HEK293 (cell line): Measurements from ENCODE around the gene PRAMEF14.
"Not testable (repeated sequence)": the region's sequence is repeated elsewhere in the genome, so short reads cannot be mapped to it uniquely, and the experiment has no call there.

Experiments
- CTCF ChIP-seq: fragments of 450-650 bp; formaldehyde crosslinking; IDR thresholded peaks from 2 replicates; pipeline ENCODE4 v1.5.1; 2016; ENCODE audit warnings: missing biosample characterization, missing genetic modification characterization
- KLF10 ChIP-seq: fragments of 450-650 bp; IDR thresholded peaks from 2 replicates; pipeline ENCODE4 v1.5.1; 2018; ENCODE audit warnings: missing biosample characterization, mild to moderate bottlenecking, missing genetic modification characterization
- ZNF10 ChIP-seq: fragments of 450-650 bp; formaldehyde crosslinking; IDR thresholded peaks from 2 replicates; pipeline ENCODE4 v1.5.1; 2017; ENCODE audit warnings: missing biosample characterization, missing genetic modification characterization
- ZNF362 ChIP-seq: fragments of 450-650 bp; formaldehyde crosslinking; IDR thresholded peaks from 2 replicates; pipeline ENCODE4 v1.5.1; 2016; ENCODE audit warnings: missing biosample characterization, missing genetic modification characterization
- ZNF394 ChIP-seq: fragments of 450-650 bp; formaldehyde crosslinking; IDR thresholded peaks from 2 replicates; pipeline ENCODE4 v1.5.1; 2016; ENCODE audit warnings: missing biosample characterization, missing genetic modification characterization, mild to moderate bottlenecking, moderate library complexity, borderline replicate concordance
- ZNF473 ChIP-seq: fragments of 450-650 bp; formaldehyde crosslinking; IDR thresholded peaks from 2 replicates; pipeline ENCODE4 v1.5.1; 2017; ENCODE audit warnings: missing biosample characterization, missing genetic modification characterization
- ZNF544 ChIP-seq: fragments of 450-650 bp; formaldehyde crosslinking; IDR thresholded peaks from 2 replicates; pipeline ENCODE4 v1.5.0; 2017; ENCODE audit warnings: missing biosample characterization, missing genetic modification characterization
- ZNF830 ChIP-seq: fragments of 450-650 bp; IDR thresholded peaks from 2 replicates; pipeline ENCODE4 v1.5.0; 2018; ENCODE audit warnings: missing biosample characterization, missing genetic modification characterization, low read depth, mild to moderate bottlenecking, moderate library complexity
- ZNF843 ChIP-seq: fragments of 450-650 bp; formaldehyde crosslinking; IDR thresholded peaks from 2 replicates; pipeline ENCODE4 v1.5.1; 2016; ENCODE audit warnings: missing biosample characterization, missing genetic modification characterization

GRCh38 chr1:13395311-13395710 lies 48.4 kb upstream of the PRAMEF14 start:
- TF ChIP-seq ZNF843 (tag by site-specific recombination); ZNF830; ZNF362 (tag by site-specific recombination); ZNF10 (tag by site-specific recombination); ZNF394; KLF10 (tag by site-specific recombination); ZNF473 (tag by site-specific recombination); ZNF544 (tag by site-specific recombination); CTCF: not testable (repeated sequence)
